Retina (tissue), 1 donor: ENCODE data around the gene ZDHHC18.
"Not testable (repeated sequence)": the region's sequence is repeated elsewhere in the genome, so short reads cannot be mapped to it uniquely, and the experiment has no call there.

Experiments used
- DNase-seq: peaks from one replicate; pipeline ENCODE4 v3.0.0-alpha.2; 2016

The ZDHHC18 gene

GRCh38 chr1:26792924-26793323 is 33.6 kb upstream of the ZDHHC18 start:
- DNase-seq: no peak

DNA sequence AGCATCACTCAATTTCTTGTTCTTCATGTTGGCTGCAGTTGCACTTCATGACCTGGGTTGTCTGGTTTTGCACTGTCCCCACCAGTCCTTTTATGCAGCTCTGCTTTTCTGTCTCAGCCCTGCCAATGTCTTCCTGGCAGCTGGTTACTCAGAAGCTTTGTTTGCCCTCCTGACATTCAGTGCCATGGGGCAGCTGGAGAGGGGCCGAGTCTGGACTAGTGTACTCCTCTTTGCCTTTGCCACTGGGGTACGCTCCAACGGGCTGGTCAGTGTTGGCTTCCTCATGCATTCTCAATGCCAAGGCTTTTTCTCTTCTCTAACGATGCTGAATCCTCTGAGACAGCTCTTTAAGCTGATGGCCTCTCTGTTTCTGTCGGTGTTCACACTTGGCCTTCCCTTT is 32.1 kb upstream of the ZDHHC18 start:
- no peak for DNase-seq

GRCh38 chr1:26797627-26798026 is 28.9 kb upstream of the ZDHHC18 start:
- no peak for DNase-seq

DNA sequence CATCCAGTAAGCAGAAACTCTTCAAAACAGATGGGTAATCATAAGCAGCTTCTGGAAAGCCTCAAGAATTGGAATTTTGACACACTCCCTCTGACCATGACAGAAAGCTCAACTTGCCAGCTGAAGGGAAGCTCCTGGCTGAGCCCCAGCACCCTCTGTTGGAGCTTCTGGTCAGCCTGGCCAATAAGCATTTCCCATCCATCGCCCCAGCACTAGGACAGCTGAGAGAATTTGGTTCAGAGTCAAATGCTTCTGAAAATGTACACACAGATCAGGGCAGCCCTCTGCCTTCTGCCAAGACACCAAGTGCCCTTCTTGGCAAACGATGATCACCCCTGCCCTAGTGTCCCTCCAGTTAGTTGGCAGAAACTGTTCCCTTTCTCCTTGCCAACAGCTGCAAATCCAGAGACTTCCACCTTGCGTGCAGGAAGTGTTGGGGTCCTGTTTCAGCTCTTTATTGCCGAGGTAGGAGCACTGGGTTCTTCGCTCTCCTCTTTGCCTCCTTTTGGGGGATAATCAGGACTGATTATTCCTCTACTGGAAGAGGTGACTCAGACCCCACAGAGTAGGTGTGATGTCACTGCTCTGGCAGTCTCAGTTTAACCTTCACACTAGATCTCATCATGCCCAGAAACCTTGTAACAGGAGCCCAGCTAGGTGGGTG is 26.9 kb upstream of the ZDHHC18 start:
- DNase-seq: no peak

- DNase-seq: not testable (repeated sequence)
These were observed 22.6 kb upstream of the ZDHHC18 start for GRCh38 chr1:26803932-26804331.

- peak; percentile 71 for DNase-seq
These were observed 16.4 kb upstream of the ZDHHC18 start for GRCh38 chr1:26810105-26810504.

- no peak for DNase-seq
These were observed 15.4 kb upstream of the ZDHHC18 start for GRCh38 chr1:26811057-26811456.

DNA sequence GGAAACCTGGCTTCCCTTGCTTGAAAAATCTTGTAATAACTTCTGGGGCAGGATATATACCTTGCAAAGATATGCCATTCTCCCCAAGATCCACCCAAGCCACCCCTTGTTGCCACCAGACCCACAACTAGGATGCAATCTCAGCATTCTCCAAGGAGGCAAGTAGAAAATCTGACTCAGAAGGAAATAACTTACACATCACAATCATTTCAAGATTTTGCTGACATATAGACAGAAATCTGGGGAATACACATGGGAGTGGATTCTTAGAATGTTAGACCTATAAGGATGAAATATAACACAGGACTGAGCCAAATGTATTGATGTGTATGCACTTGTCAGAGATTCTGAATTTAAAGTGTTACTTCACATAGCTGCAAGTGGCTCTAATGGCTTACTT is 14.8 kb upstream of the ZDHHC18 start:
- no peak for DNase-seq

DNA sequence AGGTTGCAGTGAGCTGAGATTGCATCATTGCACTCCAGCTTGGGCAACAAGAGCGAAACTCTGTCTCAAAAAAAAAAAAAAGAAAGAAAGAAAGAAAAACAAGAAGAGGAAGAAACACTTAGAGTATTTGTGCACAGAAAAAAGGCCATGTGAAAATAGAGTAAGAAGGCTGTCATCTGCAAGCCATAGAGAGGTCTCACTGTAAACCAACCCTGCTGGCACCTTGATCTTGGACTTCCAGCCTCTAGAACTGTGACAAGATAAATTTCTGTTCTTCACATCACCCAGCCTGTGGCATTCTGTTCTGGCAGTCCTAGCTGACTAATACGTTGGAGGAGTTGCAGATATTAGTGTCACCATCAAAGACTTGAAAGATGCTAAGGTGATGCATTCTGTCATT is 12.1 kb upstream of the ZDHHC18 start:
- DNase-seq: no peak

DNA sequence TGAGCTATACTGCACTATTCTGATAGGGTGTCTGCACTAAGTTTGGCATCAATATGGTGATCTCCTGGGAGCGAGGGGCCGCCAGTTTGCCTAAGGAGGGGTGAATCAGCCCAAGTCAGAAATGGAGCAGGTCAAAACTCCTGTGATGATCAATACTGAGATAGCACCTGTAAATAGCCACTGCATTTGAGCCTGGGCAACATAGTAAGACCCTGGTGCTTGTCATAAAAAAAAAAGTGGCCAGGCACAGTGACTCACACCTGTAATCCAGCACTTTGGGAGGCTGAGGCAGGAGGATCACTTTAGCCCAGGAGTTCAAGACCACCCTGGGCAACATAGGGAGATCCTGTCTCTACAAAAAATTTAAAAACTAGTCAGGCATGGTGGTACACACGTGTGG is 11.6 kb upstream of the ZDHHC18 start:
- DNase-seq: no peak

GRCh38 chr1:26820784-26821269 is 5.7 kb upstream of the ZDHHC18 start:
- DNase-seq: no peak

DNA sequence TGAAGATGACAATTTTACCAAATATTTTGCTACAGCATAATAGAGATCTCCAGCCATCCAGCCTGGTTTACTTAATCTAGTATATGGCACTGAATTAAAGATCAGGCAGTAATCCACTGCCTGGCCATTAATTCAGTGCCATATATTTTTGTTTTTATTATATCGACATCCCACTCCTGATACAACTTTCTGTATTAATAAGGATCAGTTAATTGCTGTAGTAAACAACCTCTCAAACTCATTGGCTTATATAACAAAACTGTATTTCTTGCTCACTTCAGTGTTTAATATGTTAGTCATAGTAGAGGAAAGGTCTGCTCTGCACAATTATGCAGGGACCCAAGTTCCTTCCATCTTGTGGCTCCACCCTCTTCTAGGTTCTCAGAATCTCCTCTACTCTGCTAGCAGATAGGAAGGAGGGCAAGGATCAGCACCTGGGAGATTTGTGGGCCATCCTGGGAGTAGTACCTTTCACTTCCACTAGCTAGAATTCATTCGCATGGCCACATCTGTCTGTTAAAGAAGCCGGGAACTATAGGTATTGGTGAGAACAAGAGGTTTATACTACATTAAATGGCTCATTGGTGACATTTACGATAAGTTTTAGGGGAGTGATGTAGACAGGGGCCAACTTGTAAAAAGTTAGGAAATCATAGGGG is 3.6 kb upstream of the ZDHHC18 start:
- no peak for DNase-seq

- no peak for DNase-seq
These were observed 1.8 kb upstream of the ZDHHC18 start for GRCh38 chr1:26824731-26825130.

DNA sequence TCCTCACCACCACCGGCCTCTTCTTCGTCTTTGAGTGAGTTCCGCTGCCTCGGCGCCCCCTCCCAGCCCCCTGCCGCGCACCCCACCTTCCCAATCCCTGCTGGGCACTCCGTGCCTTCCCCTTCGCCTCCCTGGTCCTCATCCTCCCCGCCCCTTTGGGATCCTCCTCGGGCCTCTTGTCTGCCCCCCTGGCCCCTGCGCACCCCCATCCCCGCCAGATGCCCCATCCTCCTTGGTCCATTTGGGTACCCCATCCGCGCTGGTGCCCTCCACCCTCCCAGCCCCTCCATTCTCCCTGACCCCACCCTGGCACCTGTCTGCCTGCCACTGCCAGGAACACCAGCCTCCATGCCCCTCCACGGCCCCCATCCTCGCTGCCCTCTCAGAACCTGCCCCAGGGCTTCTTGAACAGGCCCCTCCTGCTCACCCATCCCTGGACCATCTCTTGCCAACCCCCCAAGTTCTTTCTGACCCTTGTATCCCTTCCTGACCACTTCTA is 667 bp downstream of the ZDHHC18 start:
- peak; percentile 31 for DNase-seq

- DNase-seq: peak; percentile 37
These were observed 1.2 kb downstream of the ZDHHC18 start for GRCh38 chr1:26827663-26828062.

- DNase-seq: no peak
These were observed 2.0 kb downstream of the ZDHHC18 start for GRCh38 chr1:26828411-26828991.

DNA sequence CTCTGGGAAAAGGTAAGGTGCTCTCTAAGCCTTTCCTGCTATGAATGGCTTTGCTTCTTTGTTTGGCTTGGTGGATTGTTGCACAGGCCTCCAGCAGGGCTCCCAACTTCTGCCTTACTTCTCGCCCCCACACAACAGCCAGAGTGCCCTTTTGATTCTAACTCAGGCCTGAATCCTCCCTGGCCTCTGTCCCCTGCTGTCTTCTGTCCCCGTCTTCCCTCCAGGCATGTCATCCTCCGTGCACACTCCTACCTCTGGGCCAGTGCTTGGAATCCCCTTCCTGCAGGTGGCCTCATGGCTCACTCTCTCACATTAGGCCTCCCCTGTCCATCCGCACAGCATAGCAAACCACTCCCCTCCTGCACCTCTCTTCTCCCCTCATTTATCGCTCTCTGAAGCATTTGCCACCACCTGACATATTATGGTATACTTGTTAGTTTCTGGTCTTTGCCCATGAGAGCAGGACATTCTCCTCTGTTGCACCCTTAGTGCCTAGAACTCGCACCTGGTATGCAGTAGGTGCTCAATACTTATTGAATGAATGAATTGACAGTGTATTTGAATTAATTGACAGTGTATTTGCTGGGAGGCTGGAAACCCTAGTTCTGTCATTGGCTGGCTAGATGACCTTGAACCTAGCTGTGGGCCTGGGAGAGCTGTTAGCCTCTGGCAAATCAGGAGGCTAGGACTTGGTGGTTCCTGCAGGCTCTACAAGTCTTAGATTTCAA is 2.9 kb downstream of the ZDHHC18 start:
- no peak for DNase-seq

- DNase-seq: no peak
These were observed 4.6 kb downstream of the ZDHHC18 start for GRCh38 chr1:26831059-26831458.

DNA sequence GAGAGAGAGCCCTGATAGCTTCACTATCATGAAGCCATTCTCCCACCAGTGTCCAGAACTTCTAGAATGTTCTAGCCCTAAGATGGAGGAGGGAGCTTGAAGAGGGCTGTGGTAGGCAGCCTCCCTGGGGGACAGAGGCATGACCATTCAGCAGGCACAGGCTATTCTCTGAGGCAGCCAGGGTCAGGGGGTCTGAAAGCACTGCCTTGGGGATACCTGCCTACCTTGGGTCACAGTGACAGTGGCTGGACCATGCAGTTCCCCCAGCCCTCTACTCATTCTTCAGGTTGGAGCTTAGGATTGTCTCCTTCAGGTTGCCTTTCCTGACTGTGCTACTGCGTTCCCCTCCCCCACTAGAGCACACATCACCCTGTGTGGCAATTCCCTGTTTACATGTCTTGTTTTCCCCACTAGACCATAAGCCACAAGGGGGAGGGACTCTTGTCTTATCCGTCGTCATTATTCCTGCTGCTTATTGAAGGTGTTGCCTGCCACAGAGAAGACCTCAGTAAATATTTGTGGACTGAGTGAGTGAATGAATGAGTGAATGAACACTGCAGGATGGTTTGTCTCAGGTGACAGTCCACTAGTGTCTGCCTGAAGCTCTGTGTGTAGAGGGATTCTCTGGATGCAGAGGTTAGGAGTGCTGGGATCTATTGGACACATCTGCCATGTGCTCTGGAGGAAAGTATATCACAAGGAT is 5.2 kb downstream of the ZDHHC18 start:
- no peak for DNase-seq

DNA sequence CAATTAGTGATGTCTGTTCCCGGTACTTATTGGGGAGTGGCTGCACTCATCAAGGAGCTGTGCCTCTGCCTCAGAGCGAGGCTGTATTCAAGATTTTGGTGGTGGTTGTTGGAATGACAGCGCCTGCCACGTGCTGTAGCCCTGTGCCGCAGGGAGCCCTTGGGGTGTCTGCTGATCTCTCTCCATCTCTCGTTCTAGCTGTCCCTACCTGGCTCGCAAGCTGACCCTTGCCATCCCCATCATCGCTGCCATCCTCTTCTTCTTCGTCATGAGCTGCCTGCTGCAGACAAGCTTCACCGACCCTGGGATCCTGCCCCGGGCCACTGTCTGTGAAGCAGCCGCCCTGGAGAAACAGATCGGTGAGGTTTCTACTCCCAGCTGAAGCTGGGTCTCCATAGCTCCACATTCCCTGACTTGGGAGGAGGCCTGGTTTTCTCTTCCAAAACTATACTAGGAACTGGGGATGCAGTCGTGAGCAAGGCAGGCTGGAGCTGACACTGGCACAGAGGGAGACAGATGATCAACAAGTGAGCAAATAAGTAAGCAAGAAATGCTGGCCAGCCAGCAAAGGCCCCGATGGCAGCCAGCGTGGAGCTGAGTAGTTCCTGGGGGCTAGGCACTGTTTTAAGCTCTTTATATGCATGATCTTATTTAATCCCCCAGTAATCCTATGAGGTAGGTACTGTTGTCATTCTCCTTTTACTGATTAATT is 5.9 kb downstream of the ZDHHC18 start:
- no peak for DNase-seq

GRCh38 chr1:26833432-26834405 is 7.2 kb downstream of the ZDHHC18 start:
- DNase-seq: peak; percentile 49
